ENCODE results near the gene EIF4E. TPM values are rescaled to one million over a fixed set of nuclear protein-coding genes. Genes with fewer than 3 reads are reported as not detected.
"Not testable (repeated sequence)": the region's sequence is repeated elsewhere in the genome, so short reads cannot be mapped to it uniquely, and the experiment has no call there.

Gene EIF4E
- total RNA-seq, 1 donor from 2014 or later, result 66.1 TPM

DNA sequence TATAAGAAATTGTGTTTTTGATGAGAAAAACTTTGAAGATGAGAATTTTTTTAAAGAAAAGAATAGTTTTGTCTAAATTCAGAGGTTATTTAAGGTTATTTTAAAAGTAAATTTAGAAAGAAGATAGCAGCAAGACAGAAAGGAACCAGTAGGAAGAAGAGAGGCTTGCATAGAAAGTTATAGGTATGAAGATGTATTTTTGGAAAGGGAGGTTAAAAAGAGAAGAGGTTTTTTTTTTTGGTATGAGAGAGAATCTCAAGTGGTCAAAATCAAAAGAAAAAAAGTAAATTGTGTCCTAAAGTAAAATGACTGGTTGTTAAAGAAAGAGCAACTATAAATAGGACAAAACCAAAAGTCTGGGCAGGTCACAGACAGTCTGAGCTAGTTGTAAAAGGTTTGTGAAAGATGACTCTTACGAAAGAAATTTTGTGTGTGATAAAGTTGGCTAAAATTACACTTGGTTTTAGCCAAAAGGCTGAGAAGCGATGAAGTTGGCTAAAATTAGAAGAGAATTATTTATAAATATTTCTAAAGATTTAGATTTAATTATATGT is 16.4 kb upstream of the EIF4E start:
- Mint-ChIP-seq H3K4me1 (ENCODE audit: low read depth) (peaks cover 15% of the 10 kb centered on the region), H3K27ac (ENCODE audit: unreplicated experiment) (peak overlapping the region; percentile 53), H3K27me3 (ENCODE audit: low read depth) (no peaks in the 10 kb centered on the region), H3K4me3 (ENCODE audit: unreplicated experiment) (no peak overlapping the region), H3K9me3 (ENCODE audit: low read depth) (peaks cover 3% of the 10 kb centered on the region), H3K36me3 (ENCODE audit: low read depth) (no peaks in the 10 kb centered on the region)
- TF ChIP-seq, protein P1, sequence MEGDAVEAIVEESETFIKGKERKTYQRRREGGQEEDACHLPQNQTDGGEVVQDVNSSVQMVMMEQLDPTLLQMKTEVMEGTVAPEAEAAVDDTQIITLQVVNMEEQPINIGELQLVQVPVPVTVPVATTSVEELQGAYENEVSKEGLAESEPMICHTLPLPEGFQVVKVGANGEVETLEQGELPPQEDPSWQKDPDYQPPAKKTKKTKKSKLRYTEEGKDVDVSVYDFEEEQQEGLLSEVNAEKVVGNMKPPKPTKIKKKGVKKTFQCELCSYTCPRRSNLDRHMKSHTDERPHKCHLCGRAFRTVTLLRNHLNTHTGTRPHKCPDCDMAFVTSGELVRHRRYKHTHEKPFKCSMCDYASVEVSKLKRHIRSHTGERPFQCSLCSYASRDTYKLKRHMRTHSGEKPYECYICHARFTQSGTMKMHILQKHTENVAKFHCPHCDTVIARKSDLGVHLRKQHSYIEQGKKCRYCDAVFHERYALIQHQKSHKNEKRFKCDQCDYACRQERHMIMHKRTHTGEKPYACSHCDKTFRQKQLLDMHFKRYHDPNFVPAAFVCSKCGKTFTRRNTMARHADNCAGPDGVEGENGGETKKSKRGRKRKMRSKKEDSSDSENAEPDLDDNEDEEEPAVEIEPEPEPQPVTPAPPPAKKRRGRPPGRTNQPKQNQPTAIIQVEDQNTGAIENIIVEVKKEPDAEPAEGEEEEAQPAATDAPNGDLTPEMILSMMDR (IDR thresholded peaks at IDR 0.05), result no peak
- no peak for DNase-seq (ENCODE audit: low spot score)

DNA sequence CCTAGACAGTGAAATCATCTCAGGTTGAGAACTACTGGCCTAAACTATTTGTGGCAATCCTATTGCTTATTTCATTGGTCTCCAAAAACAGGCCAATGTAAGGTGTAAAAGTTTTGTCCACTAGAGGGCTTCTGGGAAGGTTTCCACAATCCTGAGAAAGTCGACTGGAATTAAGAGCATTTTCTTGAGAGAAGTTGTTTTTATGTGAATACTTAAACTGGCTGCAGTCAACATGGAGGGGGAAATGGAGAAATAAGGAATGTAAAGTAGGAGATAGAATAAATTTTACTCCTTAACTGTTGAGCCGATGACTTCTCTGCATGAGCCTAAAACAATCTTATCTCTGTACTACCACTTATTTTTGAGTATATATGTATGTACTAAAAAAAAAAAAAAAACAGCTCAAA is 11.0 kb upstream of the EIF4E start:
- Mint-ChIP-seq H3K9me3 (ENCODE audit: low read depth) (no peaks in the 10 kb centered on the region), H3K27ac (ENCODE audit: unreplicated experiment) (no peak overlapping the region), H3K36me3 (ENCODE audit: low read depth) (no peaks in the 10 kb centered on the region), H3K4me3 (ENCODE audit: unreplicated experiment) (no peak overlapping the region), H3K4me1 (ENCODE audit: low read depth) (peaks cover 15% of the 10 kb centered on the region), H3K27me3 (ENCODE audit: low read depth) (no peaks in the 10 kb centered on the region)
- TF ChIP-seq, protein P1 (IDR thresholded peaks at IDR 0.05), result peak; percentile 91
- DNase-seq (ENCODE audit: low spot score), result no peak

DNA sequence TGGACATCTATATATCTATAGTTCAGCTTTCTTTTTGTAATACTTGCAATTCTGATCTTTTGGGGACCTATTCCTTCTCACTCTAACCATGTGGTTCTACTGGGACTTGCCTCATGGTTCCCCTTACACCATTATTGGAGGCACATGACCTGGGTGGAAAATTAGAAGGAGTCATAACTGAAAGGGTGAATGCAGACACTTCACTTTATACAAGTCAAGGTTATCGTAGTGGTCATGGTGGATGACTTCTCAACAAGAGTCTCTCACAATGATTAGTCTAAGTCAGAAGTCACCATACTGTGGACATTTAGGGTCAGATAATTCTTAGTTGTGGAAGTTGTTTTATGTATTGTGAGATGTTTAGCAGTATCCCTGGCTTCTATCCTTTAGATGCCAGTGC is 10.5 kb upstream of the EIF4E start:
- H3K4me1 Mint-ChIP-seq (ENCODE audit: low read depth), result peaks cover 15% of the 10 kb centered on the region
- H3K27me3 Mint-ChIP-seq (ENCODE audit: low read depth), result no peaks in the 10 kb centered on the region
- no peaks in the 10 kb centered on the region for H3K36me3 Mint-ChIP-seq (ENCODE audit: low read depth)
- H3K27ac Mint-ChIP-seq (ENCODE audit: unreplicated experiment), result no peak overlapping the region
- no peak overlapping the region for H3K4me3 Mint-ChIP-seq (ENCODE audit: unreplicated experiment)
- TF ChIP-seq, protein P1 (IDR thresholded peaks at IDR 0.05), result no peak
- no peaks in the 10 kb centered on the region for H3K9me3 Mint-ChIP-seq (ENCODE audit: low read depth)
- no peak for DNase-seq (ENCODE audit: low spot score)

DNA sequence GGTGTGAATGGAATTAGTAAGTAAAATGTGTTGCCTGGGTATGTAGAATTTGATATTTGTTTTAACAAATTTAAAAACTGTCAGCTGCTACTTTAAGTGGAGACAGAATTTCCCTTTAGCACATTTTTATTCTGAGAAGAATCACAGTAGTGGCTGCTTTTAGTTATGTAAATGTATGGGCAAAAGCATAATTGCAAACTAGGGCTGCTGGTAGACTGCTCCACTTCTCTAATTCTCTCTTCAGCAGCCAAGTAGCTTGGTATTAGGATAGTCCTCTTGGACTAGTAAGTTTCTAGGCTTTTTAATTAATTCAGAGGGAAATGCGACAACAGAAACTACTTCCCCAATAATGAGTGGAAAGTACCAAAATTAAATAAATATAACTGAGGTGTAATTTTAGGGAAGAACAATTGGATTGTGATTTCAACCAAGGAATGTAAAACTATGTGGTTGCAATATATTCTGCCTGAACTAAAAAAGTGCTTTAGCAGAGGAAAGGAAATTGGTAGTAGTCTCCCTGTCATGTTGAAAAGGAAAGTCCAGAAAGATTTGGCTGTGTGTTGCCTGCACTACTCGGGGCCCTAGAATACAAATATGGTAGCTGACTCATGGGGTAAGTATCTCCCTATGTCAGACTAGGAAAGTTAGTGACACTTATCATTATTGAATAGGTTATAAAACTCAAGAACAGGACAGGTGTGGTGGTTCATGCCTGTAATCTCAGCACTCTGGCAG is 9.2 kb upstream of the EIF4E start:
- Mint-ChIP-seq H3K9me3 (ENCODE audit: low read depth) (no peaks in the 10 kb centered on the region), H3K36me3 (ENCODE audit: low read depth) (no peaks in the 10 kb centered on the region), H3K27ac (ENCODE audit: unreplicated experiment) (peak overlapping the region; percentile 65), H3K4me1 (ENCODE audit: low read depth) (peaks cover 15% of the 10 kb centered on the region), H3K27me3 (ENCODE audit: low read depth) (no peaks in the 10 kb centered on the region), H3K4me3 (ENCODE audit: unreplicated experiment) (no peak overlapping the region)
- DNase-seq (ENCODE audit: low spot score), result no peak
- TF ChIP-seq, protein P1 (IDR thresholded peaks at IDR 0.05), result no peak

DNA sequence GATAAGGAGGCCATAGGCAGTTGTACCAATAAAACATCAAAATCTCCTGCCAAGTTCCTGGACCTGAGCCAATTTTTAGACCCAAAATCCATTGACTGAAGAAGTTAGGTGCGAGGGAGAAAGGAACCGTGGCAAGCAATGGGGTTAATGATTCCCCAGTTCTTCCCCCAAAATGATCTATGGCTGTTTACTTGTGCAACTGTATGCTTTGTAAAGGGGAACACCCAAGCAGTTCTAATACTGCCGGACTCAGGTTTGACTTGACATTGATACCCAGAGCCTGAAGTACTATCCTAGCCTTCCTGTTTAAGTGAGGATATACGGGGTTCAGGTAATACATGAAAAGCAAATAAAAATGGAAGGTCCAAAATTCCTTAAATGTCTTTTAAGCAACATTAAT is 6.7 kb upstream of the EIF4E start:
- Mint-ChIP-seq H3K4me1 (ENCODE audit: low read depth) (peaks cover 23% of the 10 kb centered on the region), H3K4me3 (ENCODE audit: unreplicated experiment) (no peak overlapping the region), H3K9me3 (ENCODE audit: low read depth) (no peaks in the 10 kb centered on the region), H3K27me3 (ENCODE audit: low read depth) (no peaks in the 10 kb centered on the region), H3K36me3 (ENCODE audit: low read depth) (no peaks in the 10 kb centered on the region), H3K27ac (ENCODE audit: unreplicated experiment) (no peak overlapping the region)
- DNase-seq (ENCODE audit: low spot score), result no peak
- TF ChIP-seq, protein P1 (IDR thresholded peaks at IDR 0.05), result no peak

DNA sequence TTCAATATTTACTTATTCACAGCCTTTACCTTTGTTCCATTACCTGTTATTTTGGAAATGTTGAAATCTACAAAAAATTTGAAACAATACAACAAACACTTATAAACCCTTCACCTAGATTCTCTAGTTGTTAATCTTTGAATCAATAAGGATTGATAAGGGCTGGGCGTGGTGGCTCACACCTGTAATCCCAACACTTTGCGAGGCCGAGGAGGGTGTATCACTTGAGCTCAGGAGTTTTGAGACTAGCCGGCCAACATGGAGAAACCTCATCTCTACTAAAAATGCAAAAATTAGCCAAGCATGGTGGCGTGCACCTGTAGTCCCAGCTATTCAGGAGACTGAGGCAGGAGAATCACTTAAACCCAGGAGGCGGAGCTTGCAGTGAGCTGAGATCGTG is 5.9 kb upstream of the EIF4E start:
- DNase-seq (ENCODE audit: low spot score); H3K9me3 Mint-ChIP-seq (ENCODE audit: low read depth); H3K27ac Mint-ChIP-seq (ENCODE audit: unreplicated experiment); H3K36me3 Mint-ChIP-seq (ENCODE audit: low read depth); H3K4me3 Mint-ChIP-seq (ENCODE audit: unreplicated experiment); H3K27me3 Mint-ChIP-seq (ENCODE audit: low read depth): not testable (repeated sequence)
- H3K4me1 Mint-ChIP-seq (ENCODE audit: low read depth), result peaks cover 28% of the 10 kb centered on the region
